HG03460 (cell line): Measurements from ENCODE around the gene RGS3.

Experiments
- ATAC-seq: cut with Tn5 transposase; IDR thresholded peaks from one replicate; pipeline ENCODE4 v1.9.1; 2021; ENCODE audit not compliant: unreplicated experiment

RGS3 gene

GRCh38 chr9:113614843-113615648, 151.5 kb downstream of the RGS3 start:
- ATAC-seq = peak; percentile 53

- ATAC-seq = no peak
Observed at GRCh38 chr9:113616116-113616515, 152.6 kb downstream of the RGS3 start.

GRCh38 chr9:113616621-113617496, 153.3 kb downstream of the RGS3 start:
- no peak for ATAC-seq

GRCh38 chr9:113617550-113617949, 154.0 kb downstream of the RGS3 start:
- ATAC-seq = no peak

GRCh38 chr9:113618836-113619490, 155.4 kb downstream of the RGS3 start:
- no peak for ATAC-seq

GRCh38 chr9:113619491-113620376, 156.2 kb downstream of the RGS3 start:
- no peak for ATAC-seq

GRCh38 chr9:113620377-113621161, 157.0 kb downstream of the RGS3 start:
- ATAC-seq = no peak

GRCh38 chr9:113621309-113621791, 157.8 kb downstream of the RGS3 start:
- ATAC-seq = no peak

- ATAC-seq = no peak
Observed at GRCh38 chr9:113621980-113622379, 158.5 kb downstream of the RGS3 start.

- peak; percentile 65 for ATAC-seq
Observed at GRCh38 chr9:113622600-113623400, 159.3 kb downstream of the RGS3 start.

- ATAC-seq = no peak
Observed at GRCh38 chr9:113623851-113624485, 160.4 kb downstream of the RGS3 start.

- ATAC-seq = no peak
Observed at GRCh38 chr9:113624721-113625120, 161.2 kb downstream of the RGS3 start.

GRCh38 chr9:113625486-113625885, 162.0 kb downstream of the RGS3 start:
- ATAC-seq = no peak

- no peak for ATAC-seq
Observed at GRCh38 chr9:113626735-113627495, 163.4 kb downstream of the RGS3 start.

GRCh38 chr9:113628621-113629020, 165.1 kb downstream of the RGS3 start:
- ATAC-seq = no peak

GRCh38 chr9:113630386-113631136, 167.0 kb downstream of the RGS3 start:
- no peak for ATAC-seq
